Activated B cell treated with CpG ODN at 0.5 μM for 24 hours (primary cell): ENCODE measurements around the gene ADAMTS14. TPM values are rescaled to one million over a fixed set of nuclear protein-coding genes. Genes with fewer than 3 reads are reported as not detected.

ENCODE experiments used
- ATAC-seq: fragments of 200-7000 bp; cut with Tn5 transposase; one replicate; pipeline ENCODE4 v1.10.0; 2021; ENCODE audit warnings: low read depth, mild to moderate bottlenecking, moderate library complexity
- CTCF ChIA-PET: fragments of 350-600 bp; sonication (Branson Sonifier 250); formaldehyde crosslinking; loops from one replicate; lab custom pipeline; 2021; ENCODE audit warnings: antibody characterized with exemption; lab: Charles Lee
- POLR2A ChIA-PET: fragments of 350-600 bp; sonication (Branson Sonifier 250); formaldehyde crosslinking; loops from one replicate; lab custom pipeline; 2021; ENCODE audit warnings: antibody characterized with exemption; lab: Charles Lee
- DNase-seq: peaks from one replicate; pipeline ENCODE4 v3.0.0; 2022
- H3K27ac Mint-ChIP-seq: one replicate; pipeline ENCODE4 v1.8.0; 2020; ENCODE audit warnings: mixed read lengths
- H3K27me3 Mint-ChIP-seq: one replicate; pipeline ENCODE4 v1.8.0; 2021; ENCODE audit warnings: mixed read lengths
- H3K36me3 Mint-ChIP-seq: one replicate; pipeline ENCODE4 v1.8.0; 2021; ENCODE audit warnings: low read depth, mixed read lengths
- H3K4me1 Mint-ChIP-seq: one replicate; pipeline ENCODE4 v1.8.0; 2021; ENCODE audit warnings: mixed read lengths
- H3K4me3 Mint-ChIP-seq: one replicate; pipeline ENCODE4 v1.8.0; 2020; ENCODE audit warnings: mild to moderate bottlenecking, mixed read lengths
- H3K9me3 Mint-ChIP-seq: one replicate; pipeline ENCODE4 v1.8.0; 2020; ENCODE audit warnings: mixed read lengths
- CTCF ChIP-seq: fragments of 200-600 bp; IDR thresholded peaks from one replicate; pipeline ENCODE4 v1.8.0; 2022; ENCODE audit warnings: antibody characterized with exemption, mild to moderate bottlenecking
- intact Hi-C: fragments of 100-400 bp; cut with micrococcal nuclease; formaldehyde crosslinking; loops from one replicate; pipeline ENCODE4 v1.15.1; 2024
- total RNA-seq: library from RNA; stranded (reverse); gene quantifications from 2 replicates; pipeline ENCODE4 v1.2.3, GENCODE V29; 2022

Gene ADAMTS14
- total RNA-seq, 1 donor from 2014 or later: 0.04 TPM

- Mint-ChIP-seq H3K4me1 (no peaks in the 10 kb centered on the region), H3K36me3 (no peaks in the 10 kb centered on the region), H3K27ac (no peak overlapping the region), H3K27me3 (no peaks in the 10 kb centered on the region), H3K9me3 (no peaks in the 10 kb centered on the region), H3K4me3 (no peak overlapping the region)
- POLR2A ChIA-PET: no interaction called here
- CTCF ChIA-PET: no interaction called here
- TF ChIP-seq CTCF: no peak
- DNase-seq (no peak), ATAC-seq (no peak)
- intact Hi-C loops: no loop called here
These were observed 57.6 kb downstream of the ADAMTS14 start for GRCh38 chr10:70729763-70730357.

DNA sequence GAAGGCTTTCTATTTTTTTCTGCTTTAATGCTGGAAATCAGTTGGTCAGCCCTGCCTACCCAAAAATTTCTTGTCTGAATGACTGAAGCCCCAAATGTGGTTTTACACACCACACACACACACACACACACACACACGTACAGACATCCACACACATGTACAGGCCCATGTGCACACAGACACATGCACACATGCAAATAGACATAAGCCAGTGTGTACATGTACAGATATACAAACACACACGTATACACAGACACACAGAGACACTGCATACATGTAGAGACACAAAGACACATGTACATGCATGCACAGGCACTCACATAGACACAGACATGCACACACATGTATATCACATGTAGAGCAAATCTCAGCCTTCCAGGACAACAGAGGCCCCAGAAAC, 58.6 kb downstream of the ADAMTS14 start:
- DNase-seq: no peak
- no peak for TF ChIP-seq CTCF
- ChIA-PET CTCF (no interaction called here), POLR2A (no interaction called here)
- Mint-ChIP-seq H3K27ac (no peak overlapping the region), H3K4me3 (no peak overlapping the region), H3K27me3 (no peaks in the 10 kb centered on the region), H3K4me1 (no peaks in the 10 kb centered on the region), H3K9me3 (no peaks in the 10 kb centered on the region), H3K36me3 (no peaks in the 10 kb centered on the region)
- ATAC-seq: no peak
- intact Hi-C loops: no loop called here

- no peak for DNase-seq
- intact Hi-C loops: no loop called here
- Mint-ChIP-seq H3K27ac (no peak overlapping the region), H3K27me3 (peaks cover 3% of the 10 kb centered on the region), H3K36me3 (no peaks in the 10 kb centered on the region), H3K4me1 (no peaks in the 10 kb centered on the region), H3K4me3 (no peak overlapping the region), H3K9me3 (no peaks in the 10 kb centered on the region)
- ATAC-seq: no peak
- TF ChIP-seq CTCF: no peak
- ChIA-PET CTCF (no interaction called here), POLR2A (no interaction called here)
These were observed 60.3 kb downstream of the ADAMTS14 start for GRCh38 chr10:70732569-70732968.

- ChIA-PET CTCF (no interaction called here), POLR2A (no interaction called here)
- Mint-ChIP-seq H3K27ac (no peak overlapping the region), H3K27me3 (peaks cover 3% of the 10 kb centered on the region), H3K4me1 (no peaks in the 10 kb centered on the region), H3K36me3 (no peaks in the 10 kb centered on the region), H3K4me3 (no peak overlapping the region), H3K9me3 (no peaks in the 10 kb centered on the region)
- no peak for TF ChIP-seq CTCF
- no peak for ATAC-seq
- DNase-seq: no peak
- intact Hi-C loops: no loop called here
These were observed 60.7 kb downstream of the ADAMTS14 start for GRCh38 chr10:70733051-70733450.

- Mint-ChIP-seq H3K36me3 (no peaks in the 10 kb centered on the region), H3K9me3 (no peaks in the 10 kb centered on the region), H3K27me3 (peaks cover 3% of the 10 kb centered on the region), H3K4me1 (no peaks in the 10 kb centered on the region), H3K4me3 (no peak overlapping the region), H3K27ac (no peak overlapping the region)
- no peak for DNase-seq
- no peak for TF ChIP-seq CTCF
- CTCF ChIA-PET: no interaction called here
- POLR2A ChIA-PET: no interaction called here
- ATAC-seq: no peak
- intact Hi-C loops: no loop called here
These were observed 62.9 kb downstream of the ADAMTS14 start for GRCh38 chr10:70735161-70735560.
